ENCODE results near the gene DDIT4.
"Not testable (repeated sequence)": the region's sequence is repeated elsewhere in the genome, so short reads cannot be mapped to it uniquely, and the experiment has no call there.

Gene DDIT4

DNA sequence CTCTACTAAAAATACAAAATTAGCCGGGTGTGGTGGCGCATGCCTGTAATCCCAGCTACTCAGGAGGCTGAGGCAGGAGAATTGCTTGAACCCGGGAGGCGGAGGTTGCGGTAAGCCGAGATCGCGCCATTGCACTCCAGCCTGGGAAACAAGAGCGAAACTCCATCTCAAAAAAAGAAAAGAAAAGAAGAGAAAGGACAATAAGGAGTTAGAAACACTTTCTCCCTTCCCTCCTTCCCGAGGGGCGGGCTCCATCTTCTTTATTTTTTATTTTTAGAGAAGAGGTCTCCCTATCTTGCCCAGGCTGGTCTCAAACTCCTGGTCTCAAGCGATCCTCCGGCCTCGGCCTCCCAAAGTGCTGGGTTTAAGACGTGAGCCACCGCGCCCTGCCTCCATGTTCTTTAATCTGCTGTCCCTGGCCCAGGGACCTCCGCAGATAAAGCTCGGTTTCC, 23.1 kb downstream of the DDIT4 start:
- DNase-seq = not testable (repeated sequence)

- peak; percentile 93 for DNase-seq
Measured at GRCh38 chr10:72297281-72297804, 23.6 kb downstream of the DDIT4 start.

- DNase-seq = peak; percentile 83
Measured at GRCh38 chr10:72297805-72298591, 24.3 kb downstream of the DDIT4 start.

GRCh38 chr10:72298592-72299519, 25.1 kb downstream of the DDIT4 start:
- DNase-seq = no peak

DNA sequence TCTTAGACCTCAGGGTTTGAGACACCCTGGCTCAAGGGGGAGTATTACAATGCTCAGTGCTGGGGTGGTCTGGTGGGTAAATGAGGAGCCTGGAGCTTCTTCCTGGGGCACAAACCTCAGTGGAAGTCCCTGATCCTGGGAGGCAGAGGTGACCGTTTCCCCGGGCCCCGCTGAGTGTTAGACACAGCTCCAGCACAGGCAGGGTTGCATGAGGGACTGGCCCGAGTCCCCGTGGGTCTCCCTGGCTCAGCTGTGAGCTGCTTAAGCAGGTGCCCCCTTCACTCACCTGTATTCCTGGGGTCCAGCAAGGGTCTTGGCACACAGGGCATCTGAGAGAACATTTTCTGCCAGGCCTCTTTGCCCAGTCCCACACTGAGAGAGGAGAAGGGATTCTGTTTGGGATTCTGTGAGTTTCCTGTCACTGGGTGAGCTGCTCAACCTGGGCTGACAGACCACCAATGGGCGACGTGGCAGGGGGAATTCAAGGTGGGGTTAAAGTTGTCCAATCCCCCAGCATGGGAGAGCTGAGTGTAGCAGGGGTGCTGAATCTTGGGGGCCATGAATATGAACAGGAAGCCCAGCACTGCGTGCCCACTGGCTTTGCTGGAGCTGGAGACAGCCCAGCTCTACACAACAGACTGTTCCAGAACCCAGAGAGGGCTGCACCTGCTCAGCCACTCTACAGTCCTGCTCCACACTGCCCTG, 29.9 kb downstream of the DDIT4 start:
- no peak for DNase-seq

DNA sequence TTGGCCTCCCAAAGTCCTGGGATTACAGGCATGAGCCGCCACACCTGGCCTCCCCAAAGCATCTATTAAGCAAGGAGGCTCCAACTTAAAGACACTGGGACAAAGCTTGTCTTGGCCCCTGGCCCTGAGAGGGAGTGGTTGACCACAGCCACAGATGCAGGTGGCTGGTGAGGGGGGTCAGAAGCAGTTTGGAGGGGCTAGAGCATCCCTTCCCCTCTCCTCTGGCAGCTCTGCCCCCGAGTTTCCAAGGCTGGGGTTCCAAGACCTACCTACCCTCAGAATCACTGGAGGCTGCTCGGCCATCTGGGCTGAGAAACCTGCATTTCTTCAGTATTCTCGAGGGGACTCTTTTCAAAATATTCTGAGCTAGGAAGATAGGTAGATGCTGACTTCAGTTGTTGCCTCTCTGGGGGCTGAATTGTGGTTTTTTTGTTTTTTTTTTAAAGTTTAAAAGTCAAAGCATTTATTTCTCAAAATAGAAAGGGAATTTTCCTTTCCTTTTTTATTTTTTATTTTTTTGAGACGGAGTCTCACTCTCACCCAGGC, 32.6 kb downstream of the DDIT4 start:
- DNase-seq = no peak

GRCh38 chr10:72307711-72308110, 34.0 kb downstream of the DDIT4 start:
- not testable (repeated sequence) for DNase-seq

DNA sequence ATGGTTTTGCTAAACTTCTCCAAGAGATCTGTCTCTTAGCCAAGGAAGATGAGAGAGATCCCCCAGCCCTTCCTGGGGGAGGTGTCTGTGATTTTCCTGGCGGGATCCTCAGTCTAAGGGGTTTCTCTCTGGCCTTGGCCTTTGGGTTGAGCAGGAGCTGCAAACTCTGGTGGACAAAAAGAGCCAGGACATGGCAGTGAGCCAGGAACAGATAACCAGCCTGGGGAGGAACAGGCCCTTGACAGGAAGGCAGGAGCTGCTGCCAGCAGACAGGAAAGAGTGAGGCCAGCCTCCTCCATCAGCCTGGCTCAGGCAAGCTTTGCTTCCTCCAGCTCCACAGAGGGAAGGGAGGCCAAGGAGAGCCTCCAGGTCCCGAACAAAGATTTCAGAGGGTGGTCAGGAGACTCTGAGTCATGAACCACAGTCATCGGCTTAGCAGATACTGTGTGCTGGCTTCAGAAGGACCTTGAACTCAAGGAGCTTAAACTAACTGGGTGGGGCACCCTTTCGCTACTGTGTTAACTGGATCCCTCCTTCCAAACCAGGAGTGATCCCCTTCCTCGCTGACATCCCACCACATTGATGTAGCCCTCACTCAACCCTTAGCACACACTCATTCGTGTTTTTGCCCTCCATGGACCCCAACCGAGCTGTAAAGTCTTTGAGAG, 34.7 kb downstream of the DDIT4 start:
- no peak for DNase-seq

DNA sequence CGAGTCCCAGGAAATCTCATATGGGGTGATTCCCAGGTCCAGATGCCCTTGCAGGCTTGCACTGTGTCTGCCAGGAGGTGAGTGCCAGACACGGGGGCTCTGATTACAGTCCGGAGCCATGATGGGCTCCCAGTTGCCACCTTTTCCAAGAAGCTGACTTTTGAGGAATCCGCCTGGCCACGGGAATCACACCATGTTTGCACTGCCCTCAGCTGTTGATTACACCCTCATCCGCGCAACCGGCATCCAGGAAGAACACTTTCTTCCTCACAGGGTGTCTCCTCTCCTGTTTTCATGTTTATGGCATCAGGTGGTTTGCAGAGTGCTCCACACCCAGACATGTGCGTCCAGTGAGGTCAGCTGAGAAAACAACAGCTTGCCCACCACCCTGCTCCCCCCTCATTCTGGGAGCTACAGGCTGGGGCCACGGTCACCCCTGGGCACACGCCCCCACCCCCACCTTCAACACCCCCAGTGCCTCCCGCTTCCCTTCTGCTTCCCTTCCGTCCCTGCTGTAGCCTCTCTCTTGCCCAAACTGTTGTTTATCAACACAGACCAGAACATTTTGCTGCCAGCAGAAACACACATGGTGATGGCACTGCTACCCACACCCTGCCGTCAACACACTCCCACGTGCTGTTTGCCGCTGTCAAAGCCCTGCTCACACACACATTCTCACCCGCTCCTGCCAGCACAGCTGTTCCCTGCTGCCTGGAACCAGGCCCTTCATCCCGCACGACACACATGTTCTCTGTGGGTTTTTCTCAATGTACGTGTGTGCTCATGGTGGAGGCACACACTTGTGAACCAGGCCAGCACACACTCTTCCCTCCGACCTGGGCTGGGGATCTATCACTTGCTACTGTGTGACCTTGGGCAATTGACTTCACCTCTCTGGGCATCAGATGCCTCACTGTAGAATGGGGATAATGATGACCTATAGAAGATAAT, 35.8 kb downstream of the DDIT4 start:
- DNase-seq = no peak

DNA sequence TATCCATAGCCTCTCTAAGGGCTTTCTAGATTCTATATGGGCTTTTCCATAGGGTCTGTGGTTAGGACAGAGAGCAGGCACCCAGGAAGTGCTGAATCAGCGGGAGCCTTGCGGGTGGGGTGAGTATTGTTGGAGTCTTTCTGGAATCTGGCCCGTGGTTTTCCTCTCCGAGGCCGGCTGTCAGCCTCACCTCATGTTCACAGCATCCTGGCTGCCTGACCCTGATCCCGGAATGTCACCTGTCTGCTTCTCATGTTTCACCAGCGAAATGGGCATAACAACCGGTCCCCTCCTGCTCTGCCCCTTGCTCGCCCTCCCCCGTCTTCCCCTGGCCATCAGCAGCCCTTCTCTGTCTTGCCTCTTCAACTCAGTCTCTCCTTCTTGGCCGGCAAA, 36.5 kb downstream of the DDIT4 start:
- DNase-seq = no peak

DNA sequence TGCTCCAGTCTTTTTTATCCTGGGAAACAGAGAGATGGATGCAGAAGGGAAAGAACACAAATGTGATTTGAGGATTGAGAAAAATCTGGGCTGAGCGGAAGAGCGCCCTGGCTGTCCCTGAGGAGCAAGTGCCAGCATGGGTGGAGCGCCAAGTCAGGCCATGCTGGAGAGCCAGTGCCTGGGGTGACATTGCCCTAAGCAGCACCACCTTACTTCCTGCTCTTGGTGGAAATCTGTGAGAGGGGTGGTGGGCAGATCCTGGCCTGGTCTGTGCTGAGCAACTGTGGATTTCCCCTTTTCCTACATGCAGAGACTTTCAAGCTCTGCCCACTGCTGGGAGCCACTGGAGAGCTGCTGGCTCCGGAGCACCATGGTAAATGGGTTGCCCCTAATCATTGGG, 36.9 kb downstream of the DDIT4 start:
- no peak for DNase-seq

- no peak for DNase-seq
Measured at GRCh38 chr10:72311667-72312066, 37.9 kb downstream of the DDIT4 start.

DNA sequence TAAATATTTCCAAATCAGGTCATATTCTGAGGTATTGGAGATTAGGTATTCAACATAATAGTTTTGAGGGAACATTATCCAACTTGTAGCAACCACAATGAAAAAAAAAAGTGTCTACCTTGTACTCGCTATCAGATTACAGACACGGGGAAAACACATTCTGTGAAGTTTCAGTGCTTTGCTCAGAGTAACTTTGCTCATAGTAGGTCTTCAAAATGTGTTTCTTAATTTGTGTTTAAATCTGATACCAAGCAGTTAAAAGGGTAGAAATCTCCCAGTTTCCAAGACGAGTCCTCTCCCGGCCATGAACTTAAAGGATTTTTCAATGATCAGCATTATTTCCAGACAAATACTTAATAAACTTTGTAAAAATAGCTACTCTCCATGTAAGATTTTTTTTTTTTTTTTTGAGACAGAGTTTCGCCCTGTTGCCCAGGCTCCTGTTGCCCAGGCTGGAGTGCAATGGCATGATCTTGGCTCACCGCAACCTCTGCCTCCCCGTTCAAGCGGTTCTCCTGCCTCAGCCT, 39.2 kb downstream of the DDIT4 start:
- no peak for DNase-seq

GRCh38 chr10:72314263-72314662, 40.5 kb downstream of the DDIT4 start:
- DNase-seq = no peak

DNA sequence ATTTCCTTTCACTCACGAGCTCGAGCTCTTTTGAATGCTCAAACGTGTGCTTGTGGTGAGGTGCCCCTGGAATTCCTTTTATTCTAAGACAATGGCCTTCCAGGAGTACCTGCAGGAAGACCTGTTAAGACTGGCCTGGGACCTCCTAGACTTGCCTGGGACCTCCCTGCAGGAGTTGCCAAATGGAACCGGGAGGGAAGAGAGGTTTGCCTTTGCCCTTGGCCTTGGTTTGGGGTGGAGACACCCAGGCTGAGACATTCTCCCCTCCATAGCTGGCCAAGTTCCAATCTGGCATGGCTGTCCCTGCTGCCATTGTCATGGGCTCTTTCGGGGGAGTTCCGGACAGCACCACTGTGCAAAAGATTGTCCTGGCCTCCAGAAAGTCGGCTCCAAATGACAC, 41.3 kb downstream of the DDIT4 start:
- DNase-seq = no peak

DNA sequence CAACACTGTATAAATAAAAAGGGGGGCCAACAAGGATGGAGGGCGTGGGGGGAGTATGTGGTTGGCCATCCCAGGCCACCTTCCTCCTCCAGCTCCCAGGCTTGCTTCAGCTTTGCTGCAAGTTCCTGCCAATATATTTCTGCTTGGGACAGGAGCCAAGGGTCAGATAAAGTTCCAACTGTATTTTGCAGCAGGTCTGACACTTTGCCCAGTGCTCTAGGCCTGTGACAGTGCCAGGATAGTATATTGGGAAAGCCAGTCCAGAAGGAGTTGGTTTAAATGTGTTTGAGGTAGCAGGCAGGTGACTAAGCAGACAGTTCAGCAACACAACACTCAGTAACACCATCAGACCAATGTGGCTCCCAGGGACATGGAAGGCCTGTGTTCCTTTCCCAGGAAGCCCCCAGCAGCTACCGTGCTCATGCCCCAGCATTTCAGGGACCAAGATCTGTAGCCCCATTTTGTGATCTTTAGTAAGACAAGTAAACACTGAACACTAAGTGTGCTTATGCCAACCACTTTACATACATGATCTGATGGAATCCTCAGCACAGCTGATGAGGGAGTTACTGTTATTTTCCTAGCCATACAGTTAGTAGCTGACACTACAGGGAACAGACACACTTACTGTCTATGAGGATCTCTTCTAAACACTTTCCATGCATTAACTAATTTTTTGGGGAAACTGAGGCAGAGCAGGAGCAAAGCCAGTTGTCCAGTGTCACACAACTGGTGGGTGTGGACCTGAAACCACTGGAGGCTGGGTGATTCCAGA, 42.1 kb downstream of the DDIT4 start:
- no peak for DNase-seq

DNA sequence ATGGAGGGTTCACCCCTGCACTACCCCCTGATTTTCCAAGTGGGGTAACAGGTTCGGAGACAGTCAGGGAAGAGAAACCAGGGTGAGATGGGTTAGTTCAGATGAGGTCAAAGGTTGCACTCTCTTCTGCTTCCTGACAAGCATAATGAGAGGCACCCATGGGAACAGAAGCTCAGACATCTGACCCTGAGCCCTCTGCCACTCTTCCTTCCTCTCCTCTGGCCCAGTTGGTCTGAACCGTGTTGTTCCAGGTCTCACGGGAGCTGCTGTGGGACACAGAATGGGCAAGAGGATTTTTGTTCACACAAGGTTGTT, 42.6 kb downstream of the DDIT4 start:
- DNase-seq = no peak

DNA sequence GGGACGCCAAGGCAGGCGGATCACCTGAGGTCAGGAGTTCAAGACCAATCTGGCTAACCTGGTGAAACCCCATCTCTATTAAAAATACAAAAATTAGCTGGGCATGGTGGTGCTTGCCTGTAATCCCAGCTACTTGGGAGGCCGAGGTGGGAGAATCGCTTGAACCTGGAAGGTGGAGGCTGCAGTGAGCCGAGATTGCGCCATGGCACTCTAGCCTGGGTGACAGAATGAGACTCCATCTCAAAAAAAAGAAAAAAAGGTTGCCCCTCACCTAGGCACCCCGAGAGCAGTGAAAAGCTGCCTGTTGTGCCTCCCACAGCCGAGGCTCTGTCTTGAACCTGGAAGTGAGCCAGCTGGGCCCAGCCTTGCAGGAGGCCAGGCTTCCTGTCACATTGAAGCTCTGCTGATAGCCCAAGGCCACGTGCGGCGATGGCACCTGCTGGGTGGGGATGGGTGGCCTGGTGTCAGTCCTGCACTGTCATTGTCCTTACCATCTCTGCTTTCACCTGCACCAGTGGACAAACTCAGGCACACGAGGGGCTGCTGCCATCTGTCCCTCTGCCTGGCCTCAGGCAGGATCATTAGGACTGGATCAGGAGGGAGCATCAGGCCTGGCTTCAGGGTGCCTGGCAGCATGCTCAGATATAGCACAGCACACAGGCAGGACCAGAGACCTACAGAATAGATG, 43.2 kb downstream of the DDIT4 start:
- peak; percentile 42 for DNase-seq
